AG04450 (cell line): ENCODE measurements around the gene HES6. TPM values are rescaled to one million over a fixed set of nuclear protein-coding genes. Genes with fewer than 3 reads are reported as not detected.

Experiments used
- CTCF ChIA-PET: fragments of 300-600, 350-600 bp; formaldehyde crosslinking; extraction: SDS; loops from one replicate; lab custom pipeline; 2022; ENCODE audit warnings: antibody characterized with exemption, inconsistent platforms; lab: Charles Lee
- POLR2A ChIA-PET: fragments of 350-600 bp; formaldehyde crosslinking; extraction: SDS; loops from one replicate; lab custom pipeline; 2021; ENCODE audit warnings: antibody characterized with exemption, inconsistent platforms; lab: Yijun Ruan, JAX
- DNase-seq: peaks from one replicate; pipeline ENCODE4 v3.0.0-alpha.2; 2011; ENCODE audit warnings: low read depth, low spot score
- H3K27ac ChIP-seq: one replicate; pipeline ENCODE4 v1.5.1; 2012; ENCODE audit warnings: low read depth, low read length, control low read depth
- H3K27me3 ChIP-seq: one replicate; pipeline ENCODE4 v1.6.0; 2012; ENCODE audit warnings: low read length; ENCODE audit not compliant: control insufficient read depth, insufficient read depth
- H3K4me3 ChIP-seq: 2 replicates; pipeline ENCODE4 v1.5.1; 2011; ENCODE audit warnings: mild to moderate bottlenecking, low read depth, low read length, control low read depth
- H3K9me3 ChIP-seq: 2 replicates; pipeline ENCODE4 v1.5.1; 2012; ENCODE audit warnings: low read length; ENCODE audit not compliant: control insufficient read depth, insufficient read depth
- CTCF ChIP-seq: IDR thresholded peaks from 2 replicates; pipeline ENCODE4 v1.5.1; 2011; ENCODE audit warnings: low read depth, low read length, control low read depth, inconsistent platforms
- polyA plus RNA-seq: library from polyadenylated mRNA; depleted of rRNA; stranded (reverse); fragments of >200 nt; gene quantifications from 2 replicates; pipeline ENCODE4 v1.2.3, GENCODE V29; 2011

Gene HES6
- polyA plus RNA-seq, 1 experiment: 2.9 TPM

DNA sequence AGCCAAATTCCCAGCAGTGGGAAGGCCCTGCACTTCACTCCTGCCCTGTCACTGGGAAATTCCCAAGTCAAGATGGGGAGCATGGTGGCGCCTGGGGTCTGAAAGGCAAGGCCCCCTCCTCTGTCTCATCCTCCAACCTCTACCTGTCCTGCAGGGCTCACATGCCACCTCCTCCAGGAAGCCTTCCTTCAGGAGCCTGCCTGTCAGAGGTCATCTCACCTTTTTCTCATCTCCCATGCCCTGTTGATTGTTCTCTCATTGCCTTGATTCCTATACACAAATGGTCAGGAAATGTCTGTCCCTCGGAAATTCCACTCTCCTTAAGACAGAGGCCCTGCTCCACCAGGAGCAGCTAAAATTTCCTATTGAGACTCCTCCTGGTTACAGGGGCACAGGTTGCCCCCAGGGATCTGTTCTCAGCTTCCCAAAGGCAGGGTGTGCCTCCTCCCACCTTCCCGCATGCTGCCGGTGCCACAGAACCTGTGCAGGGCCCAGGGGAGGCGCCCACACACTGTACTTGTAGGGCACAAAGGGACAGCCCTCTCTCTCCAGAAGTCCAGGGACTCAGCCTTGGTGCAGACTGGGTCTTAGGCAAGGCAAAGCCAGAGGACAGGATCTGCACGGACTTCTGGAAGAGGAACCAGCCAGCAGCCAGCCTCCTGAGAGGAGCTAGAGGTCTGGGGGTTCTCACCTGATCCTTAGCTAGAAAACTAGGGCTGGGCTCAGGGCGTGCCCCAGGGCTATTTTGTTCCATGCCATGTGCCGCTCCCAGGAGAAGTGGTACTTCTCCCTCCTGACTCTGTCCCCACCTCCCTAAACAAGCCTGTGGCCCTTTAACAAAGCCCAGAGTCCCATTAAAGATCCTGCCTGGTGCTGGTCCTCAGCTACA is 12.9 kb downstream of the HES6 start:
- Histone ChIP-seq H3K27me3 (peaks cover 21% of the 10 kb centered on the region), H3K4me3 (no peak overlapping the region), H3K9me3 (peaks cover 10% of the 10 kb centered on the region; the same call in 1 of the 2 replicates), H3K27ac (no peak overlapping the region)
- TF ChIP-seq CTCF: no peak
- no peak for DNase-seq
- ChIA-PET POLR2A (no interaction called here), CTCF (no interaction called here)

DNA sequence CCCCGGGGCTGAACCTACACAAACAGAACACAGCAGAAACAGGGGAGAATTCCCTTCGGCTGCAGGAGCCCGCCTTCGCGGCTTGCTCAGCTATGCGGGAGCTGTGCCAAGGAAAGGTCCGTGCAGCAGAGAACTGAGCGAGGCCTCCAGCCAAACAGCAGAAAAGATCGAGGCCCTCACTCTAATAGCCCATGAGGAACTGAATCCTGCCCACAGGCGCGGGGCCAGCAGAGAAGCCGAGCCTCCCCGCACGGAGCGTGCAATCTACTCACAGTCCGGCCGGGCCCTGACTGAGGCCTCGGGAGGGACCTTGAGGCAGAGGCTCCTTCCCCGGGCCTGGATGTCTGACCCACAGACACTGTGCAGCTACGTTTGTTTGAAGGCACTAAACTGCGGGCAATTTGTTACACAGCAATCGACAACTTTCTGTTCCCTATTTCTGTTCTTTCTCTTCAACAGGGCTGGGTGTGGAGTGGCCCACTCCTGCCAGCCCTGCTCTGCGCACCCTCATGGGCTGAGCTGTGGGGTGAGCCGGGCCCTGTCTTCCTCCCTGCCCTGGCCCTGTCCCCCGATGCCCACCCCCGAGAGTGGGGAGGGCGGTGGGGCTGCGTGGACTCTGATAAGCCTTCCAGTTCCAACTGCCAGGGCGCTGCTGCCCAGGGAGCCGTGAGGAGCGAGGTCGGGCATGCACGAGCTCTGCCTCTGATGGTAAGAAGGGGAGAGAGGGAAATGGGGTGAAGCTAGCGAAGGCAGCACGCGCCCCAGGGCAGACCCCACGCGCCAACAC is 13.7 kb downstream of the HES6 start:
- no peak overlapping the region for H3K27ac ChIP-seq
- TF ChIP-seq CTCF: no peak
- no peak for DNase-seq
- H3K4me3 ChIP-seq: no peak overlapping the region
- H3K27me3 ChIP-seq: peaks cover 13% of the 10 kb centered on the region
- CTCF ChIA-PET: no interaction called here
- POLR2A ChIA-PET: no interaction called here
- H3K9me3 ChIP-seq: peaks cover 1% of the 10 kb centered on the region; the same call in 1 of the 2 replicates

GRCh38 chr2:238225121-238225520 is 14.7 kb downstream of the HES6 start:
- H3K9me3 ChIP-seq: no peaks in the 10 kb centered on the region; the same call in 1 of the 2 replicates
- CTCF ChIA-PET: no interaction called here
- H3K4me3 ChIP-seq: no peak overlapping the region
- peaks cover 7% of the 10 kb centered on the region for H3K27me3 ChIP-seq
- no peak for TF ChIP-seq CTCF
- POLR2A ChIA-PET: no interaction called here
- no peak overlapping the region for H3K27ac ChIP-seq
- DNase-seq: no peak

DNA sequence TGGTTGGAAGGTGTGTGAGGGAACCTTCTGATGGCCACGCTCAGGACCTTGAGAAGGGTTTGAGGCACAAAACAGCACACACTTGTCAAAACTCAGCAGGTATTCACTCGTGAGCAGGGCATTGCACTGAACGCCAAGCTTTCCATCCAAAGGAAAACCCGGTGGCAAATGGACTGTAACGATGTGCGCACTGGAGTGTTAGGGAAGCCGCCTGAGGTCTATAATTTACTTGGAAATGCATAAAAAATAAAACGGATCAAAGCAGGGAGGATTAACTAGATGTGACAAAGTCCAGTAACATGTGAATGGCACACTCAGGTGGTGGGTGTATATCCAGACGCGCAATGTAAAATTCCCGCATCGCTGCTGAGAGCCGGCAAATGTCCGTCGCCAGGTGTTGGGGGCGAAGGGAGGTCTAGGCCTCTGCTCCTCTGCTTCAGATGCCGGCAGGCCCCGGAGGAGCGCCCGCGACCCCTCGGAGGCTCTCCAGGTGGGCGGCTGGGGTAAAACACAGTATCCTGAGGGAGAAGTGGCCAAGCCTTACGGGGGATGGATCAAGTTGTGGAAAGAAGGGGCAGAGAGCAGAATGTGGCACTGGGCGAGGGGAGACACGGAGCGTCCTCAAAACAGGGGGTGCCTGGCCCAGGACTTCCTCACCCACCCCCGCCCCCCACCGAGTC is 15.3 kb downstream of the HES6 start:
- H3K9me3 ChIP-seq: no peaks in the 10 kb centered on the region; the same call in 1 of the 2 replicates

More for the DNA sequence above, 15.3 kb downstream of the HES6 start:
- Histone ChIP-seq H3K27me3 (peaks cover 7% of the 10 kb centered on the region), H3K4me3 (no peak overlapping the region), H3K27ac (no peak overlapping the region)
- ChIA-PET POLR2A (no interaction called here), CTCF (no interaction called here)
- no peak for TF ChIP-seq CTCF
- no peak for DNase-seq
